ENCODE measurements around the gene ITGBL1. TPM values are rescaled to one million over a fixed set of nuclear protein-coding genes. Genes with fewer than 3 reads are reported as not detected.

The ITGBL1 gene
- total RNA-seq, 1 donor from 2014 or later, result 9.5 TPM

DNA sequence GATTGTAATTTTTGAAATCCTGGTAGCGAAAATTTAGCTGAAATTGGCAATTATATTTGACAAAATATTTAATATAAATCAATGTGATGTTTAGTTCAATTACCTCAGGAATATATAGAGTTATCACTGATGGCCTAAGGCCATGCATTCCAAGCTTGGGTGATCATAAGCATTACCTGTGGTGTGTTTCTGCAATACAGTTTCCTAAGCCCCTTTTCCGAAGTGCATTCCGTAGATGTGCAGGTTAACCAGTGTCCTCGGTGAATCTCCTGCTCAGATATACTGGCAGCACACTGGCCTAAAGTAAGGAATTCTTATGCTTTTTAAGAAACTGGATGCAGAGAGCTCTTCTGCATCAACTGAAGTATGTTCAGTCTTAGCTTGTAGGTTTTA, 35.0 kb downstream of the ITGBL1 start:
- Histone ChIP-seq H3K27ac (no peak overlapping the region), H3K36me3 (no peaks in the 10 kb centered on the region), H3K4me1 (no peaks in the 10 kb centered on the region), H3K9me3 (no peaks in the 10 kb centered on the region), H3K4me3 (no peak overlapping the region), H3K27me3 (ENCODE audit: low read depth) (no peaks in the 10 kb centered on the region)
- no peak for TF ChIP-seq CTCF (IDR thresholded peaks at IDR 0.05)
- intact Hi-C loops (cut with DNase I), result no loop called here
- ATAC-seq (no peak), DNase-seq (no peak)

- no peak for DNase-seq
- Histone ChIP-seq H3K4me3 (no peak overlapping the region), H3K27me3 (ENCODE audit: low read depth) (no peaks in the 10 kb centered on the region), H3K27ac (no peak overlapping the region), H3K36me3 (no peaks in the 10 kb centered on the region), H3K4me1 (no peaks in the 10 kb centered on the region), H3K9me3 (no peaks in the 10 kb centered on the region)
- no peak for TF ChIP-seq CTCF (IDR thresholded peaks at IDR 0.05)
- no peak for ATAC-seq
- intact Hi-C loops (cut with DNase I), result no loop called here
Measured at GRCh38 chr13:101488734-101489133, 36.3 kb downstream of the ITGBL1 start.

DNA sequence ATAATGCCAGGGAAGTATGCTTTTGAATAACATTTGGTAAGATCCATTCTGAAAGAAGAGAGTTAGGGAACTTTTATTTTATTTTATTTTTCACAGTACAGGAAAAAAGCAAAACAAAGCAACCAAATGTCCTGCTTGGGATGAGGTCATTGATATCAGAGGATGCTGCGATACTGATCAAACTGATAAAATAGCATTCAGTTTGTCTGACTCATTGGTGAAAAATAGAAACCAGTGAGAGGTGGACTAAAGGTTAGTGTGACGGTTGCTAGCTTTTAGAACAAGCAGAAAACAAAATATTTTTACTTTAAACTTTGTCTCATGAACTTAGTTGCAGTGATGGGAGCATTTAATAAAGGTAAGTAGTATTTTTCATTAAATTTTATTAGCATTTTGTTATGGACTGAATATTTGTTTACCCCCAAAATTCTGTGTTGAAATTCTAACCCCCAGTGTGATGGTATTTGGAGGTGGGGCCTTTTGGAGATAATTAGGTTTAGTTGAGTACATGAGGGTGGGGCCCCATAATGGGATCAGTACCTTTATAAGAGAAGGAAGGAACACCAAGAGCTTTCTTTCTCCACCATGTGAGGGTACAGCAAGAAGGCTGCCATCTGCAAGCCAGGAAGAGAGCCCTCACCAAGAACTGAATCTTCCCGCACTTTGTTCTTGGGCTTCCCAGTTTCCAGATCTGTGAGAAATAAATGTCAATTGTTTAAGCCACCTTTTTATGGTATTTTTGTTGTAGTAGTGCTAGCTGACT, 37.3 kb downstream of the ITGBL1 start:
- H3K9me3 ChIP-seq, result no peaks in the 10 kb centered on the region
- ATAC-seq (no peak), DNase-seq (no peak)
- H3K27me3 ChIP-seq (ENCODE audit: low read depth), result no peaks in the 10 kb centered on the region
- no peak overlapping the region for H3K4me3 ChIP-seq
- TF ChIP-seq CTCF (IDR thresholded peaks at IDR 0.05), result no peak
- H3K36me3 ChIP-seq, result no peaks in the 10 kb centered on the region
- intact Hi-C loops (cut with DNase I), result no loop called here
- no peak overlapping the region for H3K27ac ChIP-seq
- H3K4me1 ChIP-seq, result no peaks in the 10 kb centered on the region

DNA sequence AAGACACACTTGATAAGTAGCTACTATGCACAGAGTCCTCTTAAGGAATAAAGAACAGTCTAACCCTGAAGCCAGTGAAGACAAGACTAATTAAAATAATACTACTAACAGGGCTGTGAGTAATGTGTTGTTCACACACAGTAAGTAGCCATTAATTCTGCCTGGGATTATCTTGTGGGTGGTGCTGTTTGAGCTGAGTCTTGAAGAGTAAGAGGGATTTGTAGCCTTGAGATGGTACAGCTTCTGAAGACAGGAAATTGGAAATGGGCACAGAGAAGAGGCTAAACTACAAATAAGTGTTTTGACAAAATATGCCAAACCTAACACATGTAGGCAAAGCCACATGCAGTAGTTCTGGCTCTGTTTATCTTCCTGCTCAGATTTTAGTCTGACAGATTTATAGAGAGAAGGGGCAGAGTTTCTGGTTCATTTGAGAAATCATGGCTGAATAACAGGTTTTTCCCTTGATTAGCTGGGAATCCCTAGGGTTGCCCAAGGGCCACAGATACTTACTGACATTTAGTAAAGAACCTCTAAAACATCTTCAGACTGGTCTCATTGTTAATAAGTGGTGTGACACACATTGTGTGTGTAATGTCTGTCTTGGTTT, 38.0 kb downstream of the ITGBL1 start:
- H3K27me3 ChIP-seq (ENCODE audit: low read depth), result no peaks in the 10 kb centered on the region
- no peak for ATAC-seq

DNA sequence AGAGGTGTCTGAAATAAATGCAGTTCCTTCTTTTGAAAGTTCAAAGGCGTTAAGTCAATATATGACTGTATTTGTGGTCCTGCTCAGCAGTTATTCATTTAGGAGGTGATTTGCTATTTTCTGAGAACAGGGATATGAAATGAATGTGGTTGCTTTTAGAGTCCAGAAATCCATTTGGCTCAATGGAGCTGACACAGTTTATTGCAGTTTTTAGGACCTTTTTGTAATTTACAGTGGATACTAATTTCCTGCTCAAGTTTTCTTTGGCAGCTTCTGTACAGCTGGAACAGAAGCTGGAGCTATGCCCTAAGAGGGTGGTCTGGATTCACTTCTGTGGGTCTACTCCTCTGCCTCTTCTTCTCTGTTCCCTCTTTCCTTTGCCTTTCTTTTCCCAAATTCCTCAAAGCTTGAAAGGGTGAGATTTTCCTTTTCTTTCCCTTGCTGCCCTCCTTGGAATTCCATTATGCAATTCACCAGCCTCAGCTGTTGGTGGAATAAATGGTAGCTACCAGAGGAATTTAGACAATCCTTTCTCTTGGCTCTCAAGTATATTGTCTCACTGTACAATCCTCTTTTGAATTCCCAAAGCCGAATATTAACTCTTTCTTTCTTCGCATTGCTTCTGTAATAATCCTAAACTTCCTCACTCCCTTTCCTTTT, 39.9 kb downstream of the ITGBL1 start:
- ATAC-seq (no peak), DNase-seq (no peak)
- no peaks in the 10 kb centered on the region for H3K27me3 ChIP-seq (ENCODE audit: low read depth)
- no peaks in the 10 kb centered on the region for H3K9me3 ChIP-seq
- intact Hi-C loops (cut with DNase I), result no loop called here
- H3K36me3 ChIP-seq, result no peaks in the 10 kb centered on the region
- TF ChIP-seq CTCF (IDR thresholded peaks at IDR 0.05), result no peak
- no peak overlapping the region for H3K27ac ChIP-seq
- H3K4me1 ChIP-seq, result no peaks in the 10 kb centered on the region
- no peak overlapping the region for H3K4me3 ChIP-seq

More for the DNA sequence above, 38.0 kb downstream of the ITGBL1 start:
- no peaks in the 10 kb centered on the region for H3K9me3 ChIP-seq
- TF ChIP-seq CTCF (IDR thresholded peaks at IDR 0.05), result no peak
- H3K4me1 ChIP-seq, result no peaks in the 10 kb centered on the region
- no peak for DNase-seq
- no peak overlapping the region for H3K27ac ChIP-seq
- H3K4me3 ChIP-seq, result no peak overlapping the region
- no peaks in the 10 kb centered on the region for H3K36me3 ChIP-seq
- intact Hi-C loops (cut with DNase I), result no loop called here
